ENCODE data around the gene RAP2A. TPM values are rescaled to one million over a fixed set of nuclear protein-coding genes. Genes with fewer than 3 reads are reported as not detected.

Gene RAP2A
- total RNA-seq, 4 donors from 2014 or later: 10.6 to 16.0 (median 12.7) TPM

DNA sequence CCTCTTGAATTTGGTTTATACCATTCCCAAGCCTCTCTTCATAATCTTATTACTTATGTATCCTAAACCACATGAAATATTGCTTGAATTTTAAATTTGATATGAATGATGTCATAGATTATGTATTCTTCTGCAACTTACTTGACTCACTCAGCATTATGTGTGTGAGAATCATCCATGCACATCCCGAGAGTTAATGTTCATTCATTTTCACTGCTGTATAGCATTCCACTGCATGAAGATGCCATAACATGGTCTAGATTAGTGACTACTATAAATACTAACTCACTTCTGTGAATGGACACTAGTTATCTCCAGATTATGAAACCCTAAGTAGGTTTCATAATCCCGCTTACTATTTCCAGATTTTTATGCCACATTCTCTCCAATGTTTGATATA, 25.0 kb upstream of the RAP2A start:
- no peak for DNase-seq (ENCODE audit: low spot score in 2 of 2)
- Histone ChIP-seq H3K36me3 (no peaks in the 10 kb centered on the region), H3K4me3 (no peak overlapping the region), H3K9me3 (no peaks in the 10 kb centered on the region), H3K4me1 (no peaks in the 10 kb centered on the region), H3K27me3 (no peaks in the 10 kb centered on the region), H3K27ac (no peak overlapping the region)
- TF ChIP-seq POLR2A (IDR thresholded peaks at IDR 0.05) (no peak), POLR2AphosphoS5 (IDR thresholded peaks at IDR 0.05) (no peak), EP300 (IDR thresholded peaks at IDR 0.05) (no peak)
- TF ChIP-seq, protein P1, sequence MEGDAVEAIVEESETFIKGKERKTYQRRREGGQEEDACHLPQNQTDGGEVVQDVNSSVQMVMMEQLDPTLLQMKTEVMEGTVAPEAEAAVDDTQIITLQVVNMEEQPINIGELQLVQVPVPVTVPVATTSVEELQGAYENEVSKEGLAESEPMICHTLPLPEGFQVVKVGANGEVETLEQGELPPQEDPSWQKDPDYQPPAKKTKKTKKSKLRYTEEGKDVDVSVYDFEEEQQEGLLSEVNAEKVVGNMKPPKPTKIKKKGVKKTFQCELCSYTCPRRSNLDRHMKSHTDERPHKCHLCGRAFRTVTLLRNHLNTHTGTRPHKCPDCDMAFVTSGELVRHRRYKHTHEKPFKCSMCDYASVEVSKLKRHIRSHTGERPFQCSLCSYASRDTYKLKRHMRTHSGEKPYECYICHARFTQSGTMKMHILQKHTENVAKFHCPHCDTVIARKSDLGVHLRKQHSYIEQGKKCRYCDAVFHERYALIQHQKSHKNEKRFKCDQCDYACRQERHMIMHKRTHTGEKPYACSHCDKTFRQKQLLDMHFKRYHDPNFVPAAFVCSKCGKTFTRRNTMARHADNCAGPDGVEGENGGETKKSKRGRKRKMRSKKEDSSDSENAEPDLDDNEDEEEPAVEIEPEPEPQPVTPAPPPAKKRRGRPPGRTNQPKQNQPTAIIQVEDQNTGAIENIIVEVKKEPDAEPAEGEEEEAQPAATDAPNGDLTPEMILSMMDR (IDR thresholded peaks at IDR 0.05): no peak
- 94% methylated on average over 2 of the region's 2 CpGs for WGBS

DNA sequence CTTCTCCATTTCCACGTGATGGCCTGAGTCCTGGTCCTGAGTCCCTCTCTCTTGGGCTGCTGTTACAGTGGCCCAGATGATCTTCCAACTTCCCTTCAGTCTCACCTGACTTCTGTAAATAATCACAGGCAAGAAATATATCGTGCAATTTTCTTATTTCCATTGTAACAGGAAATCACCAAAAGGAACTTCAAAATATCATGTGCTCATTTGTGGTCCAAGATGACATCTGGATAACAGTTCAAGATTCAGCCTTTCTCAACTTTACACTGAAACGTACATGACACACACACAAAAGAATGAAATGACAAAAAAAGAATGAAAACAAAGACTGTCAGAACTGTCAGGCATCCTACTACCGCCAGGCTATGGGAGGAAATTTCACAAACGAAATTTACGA, 22.0 kb upstream of the RAP2A start:
- Histone ChIP-seq H3K9me3 (no peaks in the 10 kb centered on the region), H3K4me3 (no peak overlapping the region), H3K27ac (no peak overlapping the region), H3K27me3 (no peaks in the 10 kb centered on the region), H3K4me1 (no peaks in the 10 kb centered on the region), H3K36me3 (no peaks in the 10 kb centered on the region)
- TF ChIP-seq, protein P1 (IDR thresholded peaks at IDR 0.05): no peak
- TF ChIP-seq POLR2A (IDR thresholded peaks at IDR 0.05): no peak
- TF ChIP-seq POLR2AphosphoS5 (IDR thresholded peaks at IDR 0.05): no peak
- no peak for TF ChIP-seq EP300 (IDR thresholded peaks at IDR 0.05)
- no peak for DNase-seq (ENCODE audit: low spot score in 2 of 2)
- 75% methylated on average over 6 of the region's 6 CpGs for WGBS

DNA sequence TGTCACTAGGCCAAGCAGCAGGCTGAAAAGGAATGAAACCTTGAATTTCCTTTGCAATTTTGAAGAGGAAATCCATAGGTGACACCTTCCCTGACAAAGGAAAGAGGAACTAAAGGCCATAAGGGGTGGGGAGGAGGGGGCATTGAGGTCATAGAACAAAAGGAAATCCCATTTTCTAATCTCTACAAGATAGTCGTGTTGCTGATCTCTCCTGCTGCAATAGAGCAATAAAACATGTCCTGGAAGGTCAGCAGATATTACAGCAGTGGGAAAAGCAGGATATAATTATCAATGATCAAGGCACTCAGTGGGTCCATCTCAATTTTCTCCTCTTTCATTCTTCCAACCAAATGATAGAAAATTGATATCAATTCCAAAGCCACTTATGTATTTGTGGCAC, 20.3 kb upstream of the RAP2A start:
- 23% methylated on average over 1 of the region's 1 CpG for WGBS
- Histone ChIP-seq H3K4me3 (no peak overlapping the region), H3K27ac (no peak overlapping the region), H3K9me3 (no peaks in the 10 kb centered on the region), H3K4me1 (no peaks in the 10 kb centered on the region), H3K27me3 (no peaks in the 10 kb centered on the region), H3K36me3 (no peaks in the 10 kb centered on the region)
- no peak for TF ChIP-seq POLR2AphosphoS5 (IDR thresholded peaks at IDR 0.05)
- TF ChIP-seq POLR2A (IDR thresholded peaks at IDR 0.05): no peak
- TF ChIP-seq, protein P1 (IDR thresholded peaks at IDR 0.05): no peak
- no peak for TF ChIP-seq EP300 (IDR thresholded peaks at IDR 0.05)
- DNase-seq (ENCODE audit: low spot score in 2 of 2): no peak

DNA sequence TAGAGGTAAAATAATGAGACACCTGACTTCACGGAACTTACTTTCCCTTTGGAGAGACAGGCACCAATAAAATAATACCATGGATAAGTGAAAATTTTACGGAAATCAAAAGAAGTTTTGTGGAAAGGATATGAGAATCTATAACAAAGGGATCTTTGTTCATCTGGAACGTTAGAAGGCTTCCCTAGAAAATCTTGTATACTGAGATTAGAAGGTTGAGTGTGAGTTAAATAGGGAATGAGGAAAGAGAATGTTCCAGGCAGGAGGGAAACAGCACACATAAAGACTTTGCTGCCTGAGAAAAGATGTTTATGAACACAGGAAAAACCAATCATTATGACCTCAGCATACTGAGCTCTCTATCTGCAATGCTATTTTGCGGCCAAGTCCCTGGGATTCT, 19.6 kb upstream of the RAP2A start:
- DNase-seq (ENCODE audit: low spot score in 2 of 2): no peak
- no peaks in the 10 kb centered on the region for H3K27me3 ChIP-seq
- TF ChIP-seq POLR2AphosphoS5 (IDR thresholded peaks at IDR 0.05): no peak
- no peak for TF ChIP-seq POLR2A (IDR thresholded peaks at IDR 0.05)
- TF ChIP-seq EP300 (IDR thresholded peaks at IDR 0.05): no peak
- TF ChIP-seq, protein P1 (IDR thresholded peaks at IDR 0.05): no peak
- WGBS: 60% methylated on average over 4 of the region's 4 CpGs
- H3K9me3 ChIP-seq: no peaks in the 10 kb centered on the region
- H3K36me3 ChIP-seq: no peaks in the 10 kb centered on the region
- no peak overlapping the region for H3K4me3 ChIP-seq
- no peak overlapping the region for H3K27ac ChIP-seq
- H3K4me1 ChIP-seq: no peaks in the 10 kb centered on the region

DNA sequence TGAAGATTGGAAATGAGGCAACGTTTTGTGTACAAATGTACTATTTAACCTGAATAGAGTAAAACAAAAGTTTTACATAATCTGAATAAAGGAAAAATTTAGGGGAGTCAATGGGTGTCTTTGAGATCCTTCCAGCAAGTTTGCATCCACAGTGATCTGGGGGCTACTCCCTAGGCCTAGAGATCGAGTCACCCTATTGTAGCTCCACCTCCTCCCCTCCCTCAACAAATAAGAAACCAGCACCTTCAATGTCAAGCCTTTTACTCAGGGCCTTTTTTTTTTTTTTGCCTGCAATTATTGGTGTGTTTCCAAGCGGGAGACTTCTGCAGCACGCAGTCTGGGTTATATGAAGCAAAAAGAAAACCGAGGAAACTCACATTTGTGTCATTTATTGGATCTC, 16.3 kb upstream of the RAP2A start:
- Histone ChIP-seq H3K27ac (no peak overlapping the region), H3K9me3 (no peaks in the 10 kb centered on the region), H3K36me3 (no peaks in the 10 kb centered on the region), H3K4me3 (no peak overlapping the region), H3K4me1 (no peaks in the 10 kb centered on the region), H3K27me3 (no peaks in the 10 kb centered on the region)
- TF ChIP-seq POLR2AphosphoS5 (IDR thresholded peaks at IDR 0.05): no peak
- no peak for TF ChIP-seq POLR2A (IDR thresholded peaks at IDR 0.05)
- TF ChIP-seq, protein P1 (IDR thresholded peaks at IDR 0.05): no peak
- 64% methylated on average over 5 of the region's 5 CpGs for WGBS
- DNase-seq (ENCODE audit: low spot score in 2 of 2): no peak

Data from suprapubic skin (tissue), 4 donors.